Inflammatory macrophage treated with lipopolysaccharide for 1 hour (primary cell): Measurements from ENCODE around the gene LOXL1.
A peak's percentile ranks its signal among the peaks of the same experiment; 100 is the strongest.

Source experiments
- DNase-seq, 2 donors: peaks; one replicate each; pipeline ENCODE4 v3.0.0-alpha.2; 2020 to 2022

Gene LOXL1, protein sequence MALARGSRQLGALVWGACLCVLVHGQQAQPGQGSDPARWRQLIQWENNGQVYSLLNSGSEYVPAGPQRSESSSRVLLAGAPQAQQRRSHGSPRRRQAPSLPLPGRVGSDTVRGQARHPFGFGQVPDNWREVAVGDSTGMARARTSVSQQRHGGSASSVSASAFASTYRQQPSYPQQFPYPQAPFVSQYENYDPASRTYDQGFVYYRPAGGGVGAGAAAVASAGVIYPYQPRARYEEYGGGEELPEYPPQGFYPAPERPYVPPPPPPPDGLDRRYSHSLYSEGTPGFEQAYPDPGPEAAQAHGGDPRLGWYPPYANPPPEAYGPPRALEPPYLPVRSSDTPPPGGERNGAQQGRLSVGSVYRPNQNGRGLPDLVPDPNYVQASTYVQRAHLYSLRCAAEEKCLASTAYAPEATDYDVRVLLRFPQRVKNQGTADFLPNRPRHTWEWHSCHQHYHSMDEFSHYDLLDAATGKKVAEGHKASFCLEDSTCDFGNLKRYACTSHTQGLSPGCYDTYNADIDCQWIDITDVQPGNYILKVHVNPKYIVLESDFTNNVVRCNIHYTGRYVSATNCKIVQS

DNA sequence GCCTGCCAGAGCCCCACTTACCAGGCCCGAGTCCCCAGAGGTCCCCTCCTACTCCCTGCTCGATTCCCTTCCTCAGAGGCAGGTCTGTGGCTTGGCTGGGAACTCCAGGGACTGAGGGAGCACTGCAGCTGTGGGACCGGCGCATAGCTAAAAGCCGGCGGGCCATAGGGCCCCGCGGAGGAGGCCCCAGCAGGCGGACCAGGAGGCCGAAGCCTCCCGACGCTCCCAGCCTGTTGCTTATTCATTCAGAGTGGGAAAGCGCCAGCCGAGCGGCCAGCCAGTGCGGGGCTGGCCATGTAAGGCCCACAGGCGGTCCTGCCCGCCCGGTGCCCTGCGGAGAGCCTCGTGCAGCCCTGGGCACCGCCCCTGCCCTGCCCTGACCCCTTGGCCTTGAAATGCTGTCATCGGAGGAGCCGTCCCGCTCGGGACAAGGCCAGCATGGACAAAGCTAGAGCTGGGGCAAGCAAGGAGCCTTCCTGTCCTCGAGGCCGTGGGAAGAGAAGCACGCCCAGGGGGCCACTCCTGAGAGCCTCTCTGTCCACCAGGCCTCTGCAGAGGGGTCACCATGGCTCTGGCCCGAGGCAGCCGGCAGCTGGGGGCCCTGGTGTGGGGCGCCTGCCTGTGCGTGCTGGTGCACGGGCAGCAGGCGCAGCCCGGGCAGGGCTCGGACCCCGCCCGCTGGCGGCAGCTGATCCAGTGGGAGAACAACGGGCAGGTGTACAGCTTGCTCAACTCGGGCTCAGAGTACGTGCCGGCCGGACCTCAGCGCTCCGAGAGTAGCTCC, at the start of gene LOXL1:
TSS of gene LOXL1 (plus strand) at position 244 of the 784 bp plus-strand sequence. CDS start at position 566, 322 bp downstream.
- DNase-seq = peak in 1 of 2 donors; percentile 16

GRCh38 chr15:73879426-73879825, 46.8 kb upstream of the LOXL1 start:
- no peak for DNase-seq

DNA sequence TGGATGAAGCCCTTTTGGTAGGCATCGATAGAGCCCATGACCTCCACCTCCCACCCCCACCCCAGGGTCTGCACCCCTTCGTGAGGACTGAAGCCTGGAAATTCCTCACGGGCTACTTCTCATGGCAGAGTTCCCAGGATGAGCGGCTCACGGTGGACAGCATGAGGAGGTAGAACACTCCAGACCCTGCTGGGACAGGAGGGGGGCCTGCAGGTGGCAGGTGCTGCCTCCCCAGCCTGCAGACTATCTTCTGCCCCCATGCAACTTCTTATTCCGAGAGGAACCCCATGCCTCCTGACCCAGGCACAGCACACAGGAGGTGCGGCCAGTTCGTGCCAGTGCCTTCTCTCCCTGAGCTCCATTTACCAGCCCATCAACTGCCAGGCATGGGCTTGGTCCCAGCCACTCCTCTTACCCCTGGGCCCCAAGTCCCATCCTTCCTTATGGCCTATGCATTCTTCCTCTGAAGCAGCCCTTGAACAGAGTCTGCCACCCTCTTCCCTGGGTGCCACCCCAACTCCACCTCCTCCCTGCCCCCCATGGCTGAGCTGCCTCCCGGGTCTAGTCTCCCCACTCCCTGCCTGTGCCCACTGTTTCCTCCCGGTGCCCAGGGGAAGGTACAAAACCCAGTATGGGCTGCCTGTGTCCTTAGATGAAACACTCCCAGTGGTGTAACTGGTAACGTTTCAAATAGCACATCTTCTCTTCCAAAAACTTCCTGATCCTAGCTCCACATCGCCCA, 44.5 kb upstream of the LOXL1 start:
- no peak for DNase-seq

- DNase-seq = no peak
These were observed 43.4 kb upstream of the LOXL1 start for GRCh38 chr15:73882761-73883419.

DNA sequence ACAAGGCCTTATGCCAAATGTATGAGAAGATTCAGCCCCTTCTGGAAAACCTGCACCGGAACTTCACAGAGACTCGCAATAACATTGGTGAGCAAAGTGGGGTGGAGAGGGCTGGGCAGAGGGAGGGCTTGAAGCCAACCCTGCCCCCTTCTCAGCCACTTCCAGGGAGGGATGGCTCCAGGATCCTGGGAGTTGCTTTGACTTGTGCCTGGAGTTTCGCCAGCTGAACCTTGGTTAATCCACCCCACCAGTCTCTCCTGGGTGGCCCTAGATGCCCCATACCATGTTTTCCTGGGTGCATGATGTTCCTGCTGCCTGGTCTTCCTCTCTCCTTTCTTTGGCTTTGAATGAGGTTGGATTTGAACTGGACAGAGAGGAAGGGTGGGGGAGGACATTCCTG, 42.1 kb upstream of the LOXL1 start:
- DNase-seq = no peak

GRCh38 chr15:73885954-73886700, 40.1 kb upstream of the LOXL1 start:
- no peak for DNase-seq

DNA sequence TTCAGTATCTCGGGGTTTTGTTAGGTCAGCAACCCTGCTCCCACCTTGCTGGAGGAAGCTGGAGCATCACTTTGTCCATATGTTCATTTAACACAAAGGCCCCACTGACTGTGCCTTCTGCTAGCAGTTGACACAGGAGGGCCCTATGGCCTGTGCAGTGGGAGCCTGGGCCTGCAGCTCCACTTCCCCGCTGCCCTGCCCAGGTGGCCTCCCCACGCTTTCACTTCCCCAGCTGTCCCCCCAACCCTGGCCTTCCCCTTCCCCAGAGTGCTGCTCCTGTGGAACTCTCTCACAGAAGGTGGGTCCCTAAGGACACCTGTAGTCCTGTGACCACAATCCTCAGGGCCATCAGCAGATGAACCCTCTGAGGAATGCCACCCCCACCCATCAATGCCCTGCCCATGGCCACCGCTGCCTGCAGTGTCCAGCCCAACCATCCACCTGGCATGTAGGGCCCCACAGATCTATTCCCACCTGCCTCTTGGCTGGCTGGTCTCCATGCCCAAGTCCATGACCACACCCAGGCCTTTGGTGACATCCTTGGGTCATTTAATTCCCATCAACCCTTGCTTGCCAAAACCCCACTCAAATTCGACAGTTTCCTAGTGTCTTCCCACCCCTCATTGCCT, 39.4 kb upstream of the LOXL1 start:
- DNase-seq = no peak

DNA sequence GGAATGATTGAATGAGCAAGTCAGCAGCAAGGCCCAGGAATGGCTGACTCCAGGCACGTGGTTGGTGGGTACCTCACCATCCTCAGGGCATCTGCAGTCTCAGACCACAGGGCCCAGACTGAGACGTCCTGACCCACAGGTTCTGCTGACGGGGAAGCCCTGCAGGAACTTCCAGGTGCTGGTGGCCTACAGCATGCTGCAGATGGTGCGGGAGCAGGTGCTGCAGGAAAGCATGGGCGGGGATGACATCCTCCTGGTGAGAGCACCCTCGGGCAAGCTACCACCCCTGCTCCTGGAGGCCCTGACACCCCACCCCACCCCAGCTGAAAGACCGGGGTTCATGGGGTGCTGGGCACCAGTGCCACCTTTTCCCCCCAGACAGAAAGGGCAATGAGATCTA, 38.8 kb upstream of the LOXL1 start:
- DNase-seq = no peak

DNA sequence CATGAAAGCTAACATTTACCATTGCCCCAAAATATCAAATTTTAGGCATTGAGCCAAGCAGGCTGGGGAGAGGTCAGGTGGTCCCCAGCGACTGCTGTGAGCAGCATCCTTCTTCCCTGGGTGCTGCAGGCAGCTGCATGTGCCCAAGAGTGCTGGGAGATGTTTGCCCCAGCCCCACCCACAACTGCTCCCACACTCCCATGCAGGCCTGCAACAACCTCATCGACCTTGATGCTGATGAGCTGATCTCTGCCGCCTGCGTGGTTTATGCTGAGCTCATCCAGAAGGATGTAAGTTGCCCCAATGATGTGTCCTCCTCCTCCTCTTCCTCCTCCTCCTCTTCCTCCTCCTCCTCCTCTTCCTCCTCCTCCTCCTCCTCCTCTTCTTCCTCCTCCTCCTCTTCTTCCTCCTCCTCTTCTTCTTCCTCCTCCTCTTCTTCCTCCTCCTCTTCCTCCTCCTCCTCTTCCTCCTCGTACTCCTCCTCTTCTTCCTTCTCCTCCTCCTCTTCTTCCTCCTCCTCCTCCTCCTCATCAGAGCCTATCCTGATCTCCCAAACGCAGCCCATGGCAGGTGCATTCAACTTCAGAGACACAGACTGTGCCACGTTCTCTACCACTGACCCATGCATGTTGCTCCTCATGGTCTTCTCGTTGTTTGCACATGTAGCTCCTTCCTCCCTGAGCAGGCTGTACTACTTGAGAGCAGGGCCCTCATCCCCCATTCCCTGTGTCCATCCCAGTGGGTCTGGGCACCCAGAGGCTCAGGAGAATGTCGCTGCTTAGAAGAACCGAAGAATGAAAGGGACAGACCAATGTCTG, 37.8 kb upstream of the LOXL1 start:
- no peak for DNase-seq

DNA sequence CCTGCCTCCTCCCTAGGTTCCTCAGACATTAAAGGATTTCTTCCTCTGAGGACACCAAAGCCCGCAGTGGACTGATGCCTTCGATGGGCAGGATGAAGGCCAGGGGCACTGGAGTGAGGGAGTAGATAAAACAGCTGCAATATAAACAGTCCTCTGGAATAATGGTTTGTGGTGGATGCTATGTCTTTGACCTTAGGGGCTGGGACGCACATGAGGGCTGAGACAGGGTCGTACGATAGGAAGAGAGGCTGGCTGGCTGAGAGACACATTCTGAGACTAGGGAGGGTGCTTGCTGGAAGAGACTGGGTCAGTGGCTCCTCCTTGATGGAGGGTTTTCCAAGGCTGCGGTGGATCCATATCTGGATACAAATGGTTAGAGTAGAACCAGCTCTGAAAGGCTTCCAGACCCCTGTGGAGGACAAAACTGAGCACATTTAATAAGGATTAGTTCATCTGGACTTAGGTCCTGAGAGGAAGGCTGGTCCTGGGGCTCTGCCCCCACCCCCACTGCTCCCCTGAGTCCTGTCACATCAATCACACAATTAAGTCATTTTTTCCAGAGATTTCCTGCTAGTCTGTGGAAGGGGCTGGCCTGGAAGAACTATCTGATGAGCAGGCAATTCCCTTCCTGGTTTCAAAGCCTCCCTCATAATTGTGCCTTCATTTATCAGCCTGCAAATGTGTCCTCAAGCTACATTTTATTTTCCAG, 37.1 kb upstream of the LOXL1 start:
- no peak for DNase-seq

GRCh38 chr15:73889762-73890124, 36.5 kb upstream of the LOXL1 start:
- no peak for DNase-seq

GRCh38 chr15:73891328-73892315, 34.6 kb upstream of the LOXL1 start:
- peak in 1 of 2 donors; percentile 12 for DNase-seq

DNA sequence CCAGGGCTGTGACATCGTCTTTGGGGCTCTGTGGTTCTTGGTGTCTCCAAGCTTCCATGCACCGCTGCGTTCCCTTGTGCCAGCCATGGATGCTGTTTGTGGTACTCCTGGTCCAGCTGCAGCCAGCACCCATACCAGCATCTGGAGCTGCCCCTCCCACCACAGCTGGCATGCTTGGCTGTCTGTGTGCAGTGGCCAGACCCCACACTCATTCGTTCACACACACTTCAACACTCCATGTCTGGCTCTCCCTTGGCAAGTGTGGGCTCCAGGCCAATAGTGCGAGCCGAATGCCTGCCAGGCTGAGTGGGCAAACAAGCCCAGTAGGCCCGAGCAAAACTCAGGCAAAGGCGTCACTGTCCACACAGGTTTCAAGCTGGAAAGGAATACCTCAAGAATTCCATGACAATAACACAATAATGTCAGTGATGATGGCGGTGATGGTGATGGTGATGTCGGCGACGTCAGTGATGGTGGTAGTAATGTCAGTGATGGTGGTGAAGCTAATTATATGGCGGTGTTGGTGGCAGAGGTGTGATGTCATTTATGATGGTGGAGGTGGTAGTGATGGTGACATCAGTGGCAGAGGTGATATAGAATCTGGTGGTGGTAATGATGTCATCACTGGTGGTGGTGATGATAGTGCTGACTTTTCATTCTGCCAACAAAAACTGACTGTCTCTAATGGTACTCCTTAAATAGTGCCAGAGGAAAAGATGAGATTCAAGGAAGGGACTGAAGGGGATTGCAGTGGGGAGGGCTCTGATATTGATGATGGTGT, 33.6 kb upstream of the LOXL1 start:
- no peak for DNase-seq

DNA sequence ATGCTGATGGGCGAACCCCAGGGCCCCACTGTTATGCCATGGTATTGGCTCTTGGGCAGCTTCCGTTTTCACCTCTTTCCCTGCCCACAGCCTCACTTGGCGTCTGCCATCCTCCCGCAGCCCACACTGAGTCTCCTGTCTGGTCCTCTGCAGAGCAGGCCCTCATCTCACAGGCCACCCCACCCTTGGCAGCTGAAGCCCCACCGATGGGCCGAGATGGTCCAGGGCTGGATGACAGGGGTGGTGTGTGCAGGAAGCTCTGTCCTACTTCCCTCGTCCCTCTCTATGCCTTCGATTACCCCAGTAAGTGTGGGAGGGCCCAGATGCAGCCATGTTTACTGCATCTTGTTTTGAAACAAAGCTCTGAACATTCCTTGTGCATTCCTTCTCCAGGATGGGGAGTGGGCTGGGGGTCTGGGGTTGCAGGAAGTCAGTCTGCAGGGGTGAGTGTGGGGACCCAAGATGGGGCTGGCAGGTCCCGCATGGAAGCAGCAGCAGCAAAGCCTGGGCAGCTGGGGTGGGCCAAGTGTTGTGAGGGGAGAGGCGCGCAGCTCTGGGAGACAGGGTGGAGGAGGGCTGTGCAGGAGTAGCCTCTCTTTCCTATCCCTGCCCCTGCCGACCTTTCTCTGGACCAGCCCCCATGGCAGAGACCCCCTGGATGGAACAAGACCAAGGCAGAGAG, 32.0 kb upstream of the LOXL1 start:
- DNase-seq = no peak

- DNase-seq = peak; percentile 39 to 77
These were observed 28.6 kb upstream of the LOXL1 start for GRCh38 chr15:73897441-73898261.
